Esophagus muscularis mucosa (tissue), 4 donors: ENCODE data around the gene KLHL8. TPM values are rescaled to one million over a fixed set of nuclear protein-coding genes. Genes with fewer than 3 reads are reported as not detected.

Experiments used
- DNase-seq: peaks from one replicate; pipeline ENCODE4 v3.0.0-alpha.2; 2017; ENCODE audit errors: extremely low spot score
- H3K27ac ChIP-seq, 4 donors: fragments of 200-600 bp; sonication (generic); replicated peaks in 1 of 4; 1 replicate in 3 of 4; 2 replicates in 1 of 4; pipeline ENCODE4 v1.5.1; 2016 to 2019; ENCODE audit warnings: mild to moderate bottlenecking in 1 of 4
- H3K27me3 ChIP-seq, 4 donors: fragments of 200-600 bp; sonication (generic); one replicate each; pipeline versions ENCODE4 v1.5.1 to v1.6.0; 2016 to 2019
- H3K36me3 ChIP-seq, 4 donors: fragments of 200-600 bp; sonication (generic); one replicate each; pipeline ENCODE4 v1.5.1; 2016 to 2019
- H3K4me1 ChIP-seq, 4 donors: fragments of 200-600 bp; sonication (generic); one replicate each; pipeline ENCODE4 v1.5.1; 2016 to 2019
- H3K4me3 ChIP-seq, 4 donors: fragments of 200-600 bp; sonication (generic); 1 replicate in 2 of 4; 2 replicates in 2 of 4; pipeline ENCODE4 v1.5.1; 2016 to 2019; ENCODE audit warnings: mild to moderate bottlenecking in 4 of 4, moderate library complexity in 1 of 4
- H3K9me3 ChIP-seq, 4 donors: fragments of 200-600 bp; sonication (generic); 1 replicate in 3 of 4; 2 replicates in 1 of 4; pipeline ENCODE4 v1.5.1; 2016 to 2019
- EP300 ChIP-seq: sonication (generic); formaldehyde crosslinking; IDR thresholded peaks from one replicate; pipeline ENCODE4 v1.6.1; 2017; ENCODE audit warnings: antibody characterized with exemption
- POLR2A ChIP-seq: fragments of 450-650 bp; IDR thresholded peaks from one replicate; pipeline ENCODE4 v1.6.1; 2017; ENCODE audit warnings: antibody characterized with exemption, moderate library complexity, mild to moderate bottlenecking, low read depth
- POLR2AphosphoS5 ChIP-seq, 2 donors: sonication (generic); formaldehyde crosslinking; IDR thresholded peaks; one replicate each; pipeline ENCODE4 v1.6.1; 2017; ENCODE audit warnings: antibody characterized with exemption in 2 of 2
- WGBS: methylation state at CpG from one replicate; pipeline ENCODE4 v1.1.5; 2018; 5-methylcytosine and 5-hydroxymethylcytosine counted together
- intact Hi-C: fragments of 100-400 bp; cut with DNase I; formaldehyde crosslinking; loops from one replicate; pipeline ENCODE4 v1.15.1; 2023
- total RNA-seq, 4 donors: library from RNA; depleted of rRNA; stranded (reverse); fragments of >200 nt; gene quantifications; one replicate each; pipeline versions ENCODE4 v1.1.0 to v1.2.1, GENCODE V29; 2016
- TF ChIP-seq, protein P1 (sequence below), 3 experiments: fragments of 200-600 bp in 2 of 3; fragments of 450-650 bp in 1 of 3; sonication (generic) in 2 of 3; IDR thresholded peaks; one replicate each; pipeline ENCODE4 v1.5.1; 2017 to 2019; ENCODE audit warnings: antibody characterized with exemption in 3 of 3, mild to moderate bottlenecking in 2 of 3, moderate library complexity in 1 of 3

KLHL8 gene
- total RNA-seq, 4 donors from 2014 or later = 7.6 to 18.7 (median 11.7) TPM

DNA sequence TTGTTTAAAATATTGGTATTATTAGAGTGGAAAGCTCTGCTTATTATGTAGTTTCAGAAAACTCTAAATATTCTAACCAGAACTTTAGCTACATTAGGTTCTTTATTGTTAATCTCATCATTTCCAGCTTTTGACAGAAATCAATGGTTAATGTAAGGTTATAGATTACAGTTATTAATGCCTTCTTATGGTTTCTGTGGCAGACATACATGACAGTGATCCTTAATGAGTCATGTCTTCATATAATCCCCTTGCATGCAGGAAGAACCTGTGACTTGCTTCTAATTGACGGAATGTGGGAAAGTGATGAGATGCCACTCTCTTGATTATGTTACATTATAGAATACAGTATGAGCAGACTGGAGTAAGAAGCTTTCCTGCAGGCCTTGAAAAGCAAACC lies 23.5 kb downstream of the KLHL8 start:
- Histone ChIP-seq H3K4me3 (no peak overlapping the region), H3K4me1 (no peaks in the 10 kb centered on the region), H3K9me3 (no peaks in the 10 kb centered on the region), H3K27me3 (no peaks in the 10 kb centered on the region), H3K27ac (no peak overlapping the region), H3K36me3 (no peaks in the 10 kb centered on the region)
- no peak for DNase-seq
- TF ChIP-seq EP300 = no peak
- TF ChIP-seq POLR2AphosphoS5 (IDR thresholded peaks at IDR 0.05) = no peak
- TF ChIP-seq POLR2A = no peak
- TF ChIP-seq, protein P1, sequence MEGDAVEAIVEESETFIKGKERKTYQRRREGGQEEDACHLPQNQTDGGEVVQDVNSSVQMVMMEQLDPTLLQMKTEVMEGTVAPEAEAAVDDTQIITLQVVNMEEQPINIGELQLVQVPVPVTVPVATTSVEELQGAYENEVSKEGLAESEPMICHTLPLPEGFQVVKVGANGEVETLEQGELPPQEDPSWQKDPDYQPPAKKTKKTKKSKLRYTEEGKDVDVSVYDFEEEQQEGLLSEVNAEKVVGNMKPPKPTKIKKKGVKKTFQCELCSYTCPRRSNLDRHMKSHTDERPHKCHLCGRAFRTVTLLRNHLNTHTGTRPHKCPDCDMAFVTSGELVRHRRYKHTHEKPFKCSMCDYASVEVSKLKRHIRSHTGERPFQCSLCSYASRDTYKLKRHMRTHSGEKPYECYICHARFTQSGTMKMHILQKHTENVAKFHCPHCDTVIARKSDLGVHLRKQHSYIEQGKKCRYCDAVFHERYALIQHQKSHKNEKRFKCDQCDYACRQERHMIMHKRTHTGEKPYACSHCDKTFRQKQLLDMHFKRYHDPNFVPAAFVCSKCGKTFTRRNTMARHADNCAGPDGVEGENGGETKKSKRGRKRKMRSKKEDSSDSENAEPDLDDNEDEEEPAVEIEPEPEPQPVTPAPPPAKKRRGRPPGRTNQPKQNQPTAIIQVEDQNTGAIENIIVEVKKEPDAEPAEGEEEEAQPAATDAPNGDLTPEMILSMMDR (IDR thresholded peaks at IDR 0.05) = no peak
- intact Hi-C loops = no loop called here
- 100% methylated on average over 1 of the region's 1 CpG for WGBS

DNA sequence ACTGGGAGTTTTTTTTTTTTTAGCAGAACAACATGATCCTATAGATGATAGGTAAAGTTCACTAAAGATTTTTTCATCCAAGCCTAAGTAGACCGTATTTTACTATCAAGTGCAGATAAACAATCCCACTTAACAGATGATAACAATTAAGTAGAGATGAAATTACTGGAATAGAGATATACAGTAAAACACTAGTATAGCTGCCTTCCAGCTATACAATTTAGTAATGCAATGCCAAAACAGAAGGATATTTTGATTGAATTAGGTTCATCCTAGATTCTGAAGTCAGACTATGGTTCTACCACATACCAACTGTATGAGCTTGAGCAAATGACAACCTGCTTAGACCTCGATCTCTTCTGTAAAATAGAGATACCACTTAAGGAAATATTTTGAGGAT lies 24.3 kb downstream of the KLHL8 start:
- no peaks in the 10 kb centered on the region for H3K27me3 ChIP-seq
- H3K9me3 ChIP-seq = no peaks in the 10 kb centered on the region
- no peak overlapping the region for H3K4me3 ChIP-seq
- H3K4me1 ChIP-seq = no peaks in the 10 kb centered on the region
- no peak for DNase-seq
- TF ChIP-seq POLR2AphosphoS5 (IDR thresholded peaks at IDR 0.05) = no peak
- TF ChIP-seq POLR2A = no peak
- TF ChIP-seq EP300 = no peak
- TF ChIP-seq, protein P1 (IDR thresholded peaks at IDR 0.05) = no peak
- intact Hi-C loops = no loop called here
- H3K27ac ChIP-seq = no peak overlapping the region
- 91% methylated on average over 2 of the region's 2 CpGs for WGBS
- H3K36me3 ChIP-seq = no peaks in the 10 kb centered on the region

DNA sequence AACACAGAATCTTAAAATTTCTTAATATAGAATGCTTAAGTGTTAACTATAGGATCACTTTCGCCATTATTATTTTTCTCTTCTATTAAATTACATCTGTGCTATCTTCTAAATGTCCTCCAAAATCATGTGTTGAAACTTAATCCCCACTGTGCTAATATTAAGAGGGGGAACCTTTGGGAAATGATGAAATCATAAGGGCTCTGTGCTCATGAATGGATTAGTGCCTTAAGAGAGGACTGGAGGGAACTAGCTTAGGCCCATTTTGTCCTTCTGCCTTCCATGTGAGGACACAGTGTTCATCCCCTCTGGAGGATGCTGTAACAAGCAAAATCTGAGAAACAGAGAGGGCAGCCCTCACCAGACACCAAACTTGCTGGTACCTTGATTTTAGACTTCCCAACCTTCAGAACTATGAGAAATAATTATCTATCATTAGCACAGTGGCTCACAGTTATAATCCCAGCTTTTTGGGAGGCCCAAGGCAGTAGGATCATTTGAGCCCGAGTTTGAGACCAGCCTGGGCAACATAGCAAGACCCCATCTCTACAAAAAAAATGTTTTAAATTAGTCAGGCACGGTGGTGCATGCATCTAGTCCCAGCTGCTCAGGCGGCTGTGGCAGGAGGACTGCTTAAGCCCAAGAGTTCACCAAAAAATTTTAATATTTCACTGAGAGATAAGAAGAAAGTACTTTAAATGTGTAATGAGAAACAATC lies 26.3 kb downstream of the KLHL8 start:
- Histone ChIP-seq H3K27me3 (no peaks in the 10 kb centered on the region), H3K4me1 (no peaks in the 10 kb centered on the region), H3K4me3 (no peak overlapping the region), H3K9me3 (no peaks in the 10 kb centered on the region), H3K36me3 (no peaks in the 10 kb centered on the region), H3K27ac (no peak overlapping the region)
- intact Hi-C loops = no loop called here
- 92% methylated on average over 4 of the region's 4 CpGs for WGBS
- DNase-seq = no peak
- TF ChIP-seq, protein P1 (IDR thresholded peaks at IDR 0.05) = no peak
- no peak for TF ChIP-seq POLR2AphosphoS5 (IDR thresholded peaks at IDR 0.05)

DNA sequence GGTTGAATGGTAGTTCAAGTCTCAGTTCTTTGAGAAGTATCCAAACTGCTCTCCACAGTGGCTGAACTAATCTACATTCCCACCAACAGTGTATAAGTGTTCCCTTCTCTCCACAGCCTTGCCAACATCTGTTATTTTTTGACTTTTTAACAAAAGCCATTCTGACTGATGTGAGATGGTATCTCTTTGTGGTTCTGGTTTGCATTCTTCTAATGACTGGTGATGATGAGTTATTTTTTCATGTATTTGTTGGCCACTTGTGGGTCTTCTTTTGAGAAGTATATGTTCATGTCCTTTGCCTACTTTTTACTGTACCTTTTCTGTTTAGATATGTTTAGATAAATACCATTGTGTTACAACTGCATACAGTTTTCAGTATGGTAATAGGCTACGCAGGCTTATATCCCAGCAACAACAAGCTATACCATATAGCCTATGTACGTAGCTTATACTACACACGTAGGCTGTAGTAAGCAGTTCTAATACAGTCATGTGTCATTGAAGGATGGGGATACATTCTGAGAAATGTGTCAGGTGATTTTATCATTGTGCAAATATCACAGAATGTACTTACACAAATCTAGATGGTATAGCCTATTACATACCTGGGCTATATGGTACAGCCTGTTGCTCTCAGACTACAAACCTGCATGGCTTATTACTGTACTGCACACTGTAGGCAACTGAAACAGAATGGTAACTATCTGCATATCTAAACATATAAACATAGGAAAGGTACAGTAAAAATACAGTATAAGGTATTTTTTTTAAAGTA lies 28.1 kb downstream of the KLHL8 start:
- 98% methylated on average over 3 of the region's 3 CpGs for WGBS
- H3K27me3 ChIP-seq = no peaks in the 10 kb centered on the region
- H3K36me3 ChIP-seq = no peaks in the 10 kb centered on the region
- H3K4me3 ChIP-seq = no peak overlapping the region
- no peaks in the 10 kb centered on the region for H3K9me3 ChIP-seq
- DNase-seq = no peak
- no peak overlapping the region for H3K27ac ChIP-seq
- no peak for TF ChIP-seq POLR2A
- TF ChIP-seq, protein P1 (IDR thresholded peaks at IDR 0.05) = no peak
- no peak for TF ChIP-seq POLR2AphosphoS5 (IDR thresholded peaks at IDR 0.05)
- TF ChIP-seq EP300 = no peak
- intact Hi-C loops = no loop called here
- H3K4me1 ChIP-seq = no peaks in the 10 kb centered on the region
